Left lobe of liver (tissue), 2 donors: ENCODE measurements around the gene CLIP4. TPM values are rescaled to one million over a fixed set of nuclear protein-coding genes. Genes with fewer than 3 reads are reported as not detected.

Experiments used
- ATAC-seq: fragments of 200-7000 bp; cut with Tn5 transposase; one replicate; pipeline ENCODE4 v1.9.1; 2020; ENCODE audit warnings: mild to moderate bottlenecking, moderate library complexity
- DNase-seq: peaks from one replicate; pipeline ENCODE4 v3.0.0-alpha.2; 2020; ENCODE audit warnings: low spot score
- total RNA-seq: library from RNA; stranded (reverse); gene quantifications from one replicate; pipeline ENCODE4 v1.2.1, GENCODE V29; 2021
- donor health status: DM: no; HTN: no; CAD: no; lungs with moderate emphysema.
- donor health status: DM: no; HTN: yes; CAD: no.

Gene CLIP4
- total RNA-seq, 1 donor from 2014 or later: 3.8 TPM

DNA sequence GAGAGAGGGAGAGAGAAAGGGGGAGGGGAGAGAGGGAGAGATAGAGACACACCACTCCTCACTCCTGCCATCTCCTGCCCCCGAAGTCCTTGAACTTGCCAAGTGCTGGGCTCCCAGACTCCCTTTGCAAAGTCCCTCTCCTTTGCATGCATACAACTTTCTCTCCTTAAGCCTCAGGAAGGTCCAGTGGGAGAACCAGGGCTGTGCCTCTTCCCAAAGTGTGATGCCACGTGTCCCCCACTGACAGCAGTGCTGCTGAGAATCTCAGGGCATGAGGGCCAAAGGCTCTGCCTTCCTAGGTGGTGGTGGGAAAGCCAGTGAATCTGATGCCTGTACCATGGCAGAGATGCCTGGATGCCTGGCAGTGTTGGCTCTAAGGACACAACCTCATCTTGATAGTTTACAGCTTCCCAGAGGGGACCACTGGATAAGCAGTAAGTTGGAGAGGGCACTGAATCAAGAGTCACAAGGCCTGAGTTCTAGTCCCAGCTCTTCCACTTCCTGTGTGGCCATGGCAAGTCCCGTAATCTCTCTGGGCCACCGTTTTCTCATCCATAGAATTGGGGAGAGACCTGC is 103.4 kb downstream of the CLIP4 start:
- DNase-seq: no peak
- ATAC-seq: no peak

DNA sequence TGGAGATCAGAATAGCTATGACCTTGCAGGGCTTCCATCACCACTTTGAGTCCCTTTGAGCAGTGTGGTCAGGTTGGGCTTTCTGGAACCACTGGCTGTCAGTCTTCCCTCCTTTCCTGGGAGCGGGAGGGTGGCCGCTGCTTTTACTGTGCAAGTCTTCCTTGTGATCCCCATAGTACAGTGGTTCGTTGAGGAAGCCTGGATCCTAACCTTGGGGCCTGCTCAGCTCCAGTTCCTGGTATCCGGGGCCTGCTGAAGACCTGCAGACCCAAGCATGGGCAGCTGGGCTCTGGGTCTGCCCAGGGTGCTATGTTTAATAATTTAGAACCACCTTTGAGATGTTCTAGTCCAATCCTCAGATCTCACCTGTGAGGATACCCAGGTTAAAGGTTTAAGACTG is 104.2 kb downstream of the CLIP4 start:
- DNase-seq: no peak
- ATAC-seq: no peak

DNA sequence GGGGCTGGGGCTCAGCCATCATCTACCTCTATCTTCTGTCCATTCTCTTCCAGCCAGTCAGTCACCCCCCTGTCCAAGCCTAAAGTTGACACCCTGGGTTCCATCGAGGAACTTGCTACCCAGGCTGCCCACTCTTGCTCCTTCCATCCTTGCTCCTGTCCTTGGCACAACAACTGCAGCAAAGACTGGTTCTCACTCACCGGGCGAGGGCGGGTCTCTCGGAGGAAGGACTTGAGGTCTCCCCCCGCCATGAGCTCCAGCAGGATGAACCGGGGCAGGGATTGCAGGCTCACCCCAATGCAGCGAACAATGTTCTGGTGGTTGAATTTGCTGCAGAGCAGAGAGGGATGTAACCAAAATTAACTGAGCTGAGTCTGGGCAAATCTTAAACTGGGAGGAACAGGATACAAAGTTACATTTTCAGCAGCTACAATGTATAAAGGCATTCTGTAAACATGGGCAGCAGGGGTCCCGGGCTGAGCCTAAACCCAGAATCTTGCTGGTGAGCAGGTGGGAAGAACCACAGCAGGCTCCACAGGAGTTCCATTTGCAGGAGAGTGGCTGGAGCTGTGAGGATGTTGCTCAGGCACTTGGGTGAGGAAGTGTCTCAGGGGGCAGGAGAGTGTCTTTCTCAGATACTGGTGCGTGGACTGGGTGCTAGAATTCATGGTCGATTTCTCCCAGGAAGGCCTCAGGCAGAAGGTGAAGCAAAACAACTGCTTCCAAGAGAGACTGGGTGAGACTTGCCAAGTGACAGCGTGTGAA is 105.5 kb downstream of the CLIP4 start:
- DNase-seq (no peak), ATAC-seq (no peak)

DNA sequence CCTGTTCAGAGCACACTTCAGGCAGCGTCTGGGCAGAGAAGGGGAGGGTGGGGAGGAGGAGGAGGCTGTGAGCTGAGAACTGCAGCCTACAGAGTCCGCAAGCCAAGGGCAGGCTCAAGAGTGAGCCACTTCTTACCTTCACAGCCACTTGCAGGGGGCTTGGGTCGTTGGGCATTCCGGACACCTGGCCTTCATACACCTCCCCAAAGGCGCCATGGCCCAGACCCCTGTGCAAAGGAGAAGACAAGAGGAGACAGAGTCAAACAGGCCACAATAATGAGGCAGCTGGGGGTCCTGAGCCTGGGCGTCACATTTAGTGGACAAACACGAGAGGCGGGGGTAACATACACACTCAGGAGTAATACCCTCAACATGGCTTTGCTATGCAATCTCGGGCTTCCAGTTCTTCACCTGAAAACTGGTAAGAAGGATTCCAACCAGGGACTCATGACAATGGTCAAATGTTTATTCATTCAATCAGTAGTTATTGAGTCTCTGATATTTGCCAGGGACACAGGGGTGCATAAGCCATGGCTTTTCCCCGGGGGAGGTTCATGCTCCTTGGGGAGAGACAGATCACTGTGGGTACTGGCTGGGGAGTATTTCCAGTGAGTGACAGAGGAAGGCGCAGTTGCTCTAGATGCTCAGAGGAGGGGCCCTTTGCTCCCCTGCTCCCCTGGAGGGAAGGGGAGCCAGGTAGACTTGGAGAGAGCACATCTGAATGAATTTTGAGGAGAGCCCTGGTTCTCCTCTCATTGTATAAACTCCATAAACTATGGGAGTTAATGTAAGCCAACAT is 107.4 kb downstream of the CLIP4 start:
- ATAC-seq: no peak
- no peak for DNase-seq

DNA sequence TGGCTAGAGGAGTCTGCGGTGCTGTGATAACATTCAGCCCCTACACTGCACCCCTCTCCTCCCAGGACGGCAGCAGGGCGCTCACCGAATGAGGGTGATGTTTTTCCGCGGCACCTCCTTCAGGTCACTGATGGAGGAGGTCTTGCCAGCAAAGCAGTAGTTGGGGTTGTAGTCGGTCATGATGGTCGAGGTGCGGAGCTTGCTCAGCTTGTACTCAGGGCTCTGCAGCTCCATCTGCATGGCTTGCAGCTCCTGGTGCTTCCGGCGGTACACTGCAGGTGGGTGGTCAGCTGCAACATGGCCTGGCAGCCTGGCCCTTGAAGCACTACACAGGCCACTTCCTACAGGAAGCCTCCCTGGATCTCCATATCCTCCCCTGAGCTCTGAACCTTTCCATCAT is 108.0 kb downstream of the CLIP4 start:
- DNase-seq (no peak), ATAC-seq (no peak)

DNA sequence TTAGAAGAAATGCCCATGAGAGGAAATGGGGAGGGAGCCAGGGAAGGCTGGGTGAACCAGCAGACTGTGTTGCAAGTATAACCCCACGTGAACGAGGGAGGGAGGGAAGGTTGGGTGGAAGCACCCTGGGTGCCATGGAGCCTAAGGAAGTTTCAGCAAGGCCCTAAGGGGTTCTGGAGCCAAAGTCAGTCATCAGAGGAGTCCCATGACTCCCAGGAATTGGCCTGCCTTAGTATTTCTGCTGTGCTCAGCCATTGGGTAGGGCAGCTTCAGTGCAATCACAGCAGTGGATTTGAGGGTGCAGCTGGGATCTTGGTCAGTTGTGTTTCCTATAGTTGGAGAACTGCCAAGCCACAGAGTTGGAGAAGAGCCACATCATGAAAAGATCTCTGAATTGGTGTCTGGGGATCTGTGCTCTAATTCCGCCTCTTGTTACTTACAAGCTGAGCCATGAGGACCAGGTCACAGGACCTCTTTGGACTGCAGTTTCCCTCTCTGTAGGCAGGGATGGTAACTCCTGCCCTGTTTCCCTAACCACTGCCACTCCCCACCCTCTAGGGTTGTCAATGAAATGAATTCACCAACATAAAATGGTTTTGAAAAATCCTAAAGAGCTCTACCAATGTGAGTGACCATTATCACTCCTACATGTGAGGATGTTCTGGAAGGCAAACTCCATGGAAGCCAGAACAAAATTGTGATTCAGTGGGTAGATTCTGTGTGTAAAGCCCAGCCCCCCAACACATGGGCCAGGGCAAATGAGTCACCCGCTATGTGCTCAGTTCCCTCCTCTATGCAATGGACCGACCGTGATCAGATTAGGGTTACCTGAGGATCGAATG is 108.9 kb downstream of the CLIP4 start:
- no peak for DNase-seq
- ATAC-seq: peak; percentile 38

DNA sequence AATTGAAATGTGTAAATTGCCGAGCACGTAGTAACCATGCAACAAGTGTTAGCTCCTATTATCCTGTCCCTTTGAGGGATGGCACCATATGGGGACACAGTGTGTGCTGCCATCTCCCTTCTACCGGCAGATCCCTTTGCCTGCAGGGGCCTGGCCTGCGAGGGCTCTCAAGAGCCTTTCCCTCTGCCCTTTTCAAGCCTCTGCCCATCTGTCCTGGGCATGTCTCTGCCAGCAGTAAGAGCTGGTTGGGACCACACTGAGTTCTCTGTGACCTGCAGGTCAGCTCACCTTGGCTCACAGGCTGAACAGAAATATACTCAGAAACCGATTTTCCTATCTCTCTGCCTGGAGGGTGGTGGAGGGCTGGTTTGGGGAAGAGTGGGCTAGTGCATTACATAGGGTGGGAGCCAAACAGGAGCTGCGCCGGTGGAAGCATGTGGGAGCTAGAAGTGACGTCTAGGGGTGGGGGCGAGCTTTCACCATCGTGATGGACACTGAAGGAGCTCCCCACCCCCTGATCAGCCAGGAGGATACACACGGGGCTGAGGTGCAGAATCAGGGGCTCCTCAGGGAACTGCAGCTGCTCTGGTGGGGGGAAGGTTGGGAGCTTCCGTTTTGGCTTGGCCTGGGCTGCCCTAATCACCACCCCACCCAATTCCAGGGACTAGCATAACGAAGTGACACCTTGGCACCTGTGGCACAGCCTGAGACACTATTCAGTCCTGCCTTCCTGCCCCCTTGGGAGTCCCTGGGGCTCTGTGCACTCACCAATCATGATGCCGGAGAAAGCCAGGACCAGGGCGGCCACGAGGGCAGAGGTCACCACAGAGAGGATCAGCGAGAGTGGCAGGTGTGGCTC is 109.7 kb downstream of the CLIP4 start:
- no peak for ATAC-seq
- no peak for DNase-seq

DNA sequence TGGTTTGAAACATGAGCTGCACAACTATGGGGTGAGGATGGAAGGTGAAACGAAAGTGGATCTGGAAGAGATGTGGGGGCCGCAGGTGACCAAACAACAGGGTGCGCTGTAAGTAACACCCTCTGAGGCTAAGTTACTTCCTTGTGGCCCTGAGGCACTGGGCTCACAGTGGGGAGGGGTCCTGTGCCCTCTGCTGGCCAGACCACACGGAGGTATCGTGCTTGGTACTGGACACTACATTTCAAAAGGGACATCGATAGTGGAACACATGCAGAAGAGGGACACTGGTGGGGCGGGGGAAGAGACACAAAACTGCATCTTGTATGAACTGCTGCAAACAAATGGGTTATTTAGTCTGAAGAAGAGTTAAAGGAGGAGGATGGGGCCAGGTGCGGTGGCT is 110.6 kb downstream of the CLIP4 start:
- no peak for DNase-seq
- ATAC-seq: no peak

DNA sequence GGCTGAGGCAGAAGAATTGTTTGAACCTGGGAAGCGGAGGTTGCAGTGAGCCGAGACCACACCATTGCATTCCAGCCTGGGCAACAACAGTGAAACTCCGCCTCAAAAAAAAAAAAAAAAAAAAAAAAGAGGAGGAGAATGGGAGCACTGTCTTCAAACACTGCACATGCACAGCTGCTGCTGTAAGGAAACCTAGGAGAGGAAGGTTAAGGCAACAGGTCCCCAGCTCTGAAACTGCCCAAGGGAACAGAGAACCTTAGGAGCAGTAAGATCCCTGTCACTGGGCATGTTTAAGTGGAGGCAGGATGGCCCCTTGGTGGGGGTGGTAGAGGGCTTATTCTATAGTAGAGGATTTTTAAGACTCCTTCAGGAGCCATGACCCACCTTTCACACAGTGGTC is 111.2 kb downstream of the CLIP4 start:
- ATAC-seq: no peak
- no peak for DNase-seq

DNA sequence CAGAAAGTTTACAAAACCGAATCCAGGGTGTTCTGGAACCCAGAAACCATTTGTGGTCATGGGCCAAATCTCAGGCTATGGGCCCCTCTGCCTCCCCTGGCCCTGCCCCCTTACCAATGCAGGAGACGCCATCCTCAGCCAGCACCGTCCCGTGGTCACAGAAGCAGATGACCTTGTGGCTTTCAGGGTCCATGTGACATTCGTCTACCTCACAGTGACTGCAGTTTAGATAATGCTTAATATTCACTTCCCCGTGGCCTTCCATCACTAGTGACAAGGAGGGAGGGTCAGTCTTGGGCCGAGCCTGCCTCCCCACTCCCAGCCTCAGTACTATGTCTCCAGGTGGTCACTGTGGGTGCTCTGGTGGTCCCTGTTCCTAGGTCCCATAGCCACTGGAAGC is 111.6 kb downstream of the CLIP4 start:
- DNase-seq (no peak), ATAC-seq (no peak)

DNA sequence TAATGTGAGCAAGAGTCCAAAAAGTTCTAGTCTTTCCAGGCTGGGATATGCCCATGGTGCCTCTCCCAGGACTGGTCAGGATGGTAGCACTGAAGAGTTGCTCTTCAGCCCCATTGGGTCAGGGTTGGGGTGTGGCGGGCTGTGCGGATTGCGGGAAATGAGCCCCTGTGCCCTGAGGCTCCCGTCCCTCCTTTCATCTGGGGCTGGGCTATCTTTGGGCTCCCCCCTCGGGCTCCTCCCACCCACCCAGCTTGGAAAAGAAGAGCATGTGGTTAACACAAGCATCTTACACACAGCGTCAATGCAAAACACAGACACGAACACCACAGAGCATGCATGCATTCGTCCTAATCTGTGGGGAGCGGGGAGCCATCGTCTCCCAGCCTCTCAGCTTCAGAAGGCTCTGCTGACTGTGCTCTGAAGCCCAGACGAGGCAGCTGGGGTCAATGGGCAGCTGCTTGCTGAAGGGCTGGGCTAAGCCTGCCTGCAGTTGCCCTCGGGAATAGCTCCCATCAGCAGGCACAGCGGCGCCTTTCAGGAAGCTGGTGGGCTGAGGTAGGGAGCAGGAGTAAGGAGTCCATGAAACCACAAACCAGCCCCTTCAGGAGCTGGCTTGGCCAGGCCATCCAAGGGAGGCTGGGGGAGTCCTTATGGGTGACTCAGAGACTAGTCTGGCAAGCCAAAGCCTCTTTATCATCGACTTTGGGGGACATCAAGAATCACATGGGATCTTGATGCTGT is 112.9 kb downstream of the CLIP4 start:
- ATAC-seq: no peak
- no peak for DNase-seq

DNA sequence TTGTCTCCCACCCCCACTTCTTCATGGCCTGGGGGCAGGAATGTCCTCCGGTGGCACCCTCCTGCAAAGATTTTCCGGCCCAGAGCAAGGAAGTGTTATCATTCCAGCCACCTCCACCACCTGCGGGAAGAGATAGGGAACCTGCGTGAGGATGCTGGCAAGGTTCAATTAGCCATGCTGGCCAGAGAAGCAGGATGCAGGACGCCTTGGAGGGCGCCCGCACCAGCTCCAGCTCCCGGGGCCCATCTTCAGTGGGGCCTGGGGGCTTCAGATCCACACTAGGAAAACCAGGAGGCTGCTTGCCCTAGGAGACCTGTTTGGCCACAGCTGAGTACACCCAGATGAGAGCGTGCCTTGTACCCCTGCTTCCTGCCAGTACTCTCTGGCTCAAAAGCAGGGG is 113.7 kb downstream of the CLIP4 start:
- DNase-seq (no peak), ATAC-seq (no peak)

DNA sequence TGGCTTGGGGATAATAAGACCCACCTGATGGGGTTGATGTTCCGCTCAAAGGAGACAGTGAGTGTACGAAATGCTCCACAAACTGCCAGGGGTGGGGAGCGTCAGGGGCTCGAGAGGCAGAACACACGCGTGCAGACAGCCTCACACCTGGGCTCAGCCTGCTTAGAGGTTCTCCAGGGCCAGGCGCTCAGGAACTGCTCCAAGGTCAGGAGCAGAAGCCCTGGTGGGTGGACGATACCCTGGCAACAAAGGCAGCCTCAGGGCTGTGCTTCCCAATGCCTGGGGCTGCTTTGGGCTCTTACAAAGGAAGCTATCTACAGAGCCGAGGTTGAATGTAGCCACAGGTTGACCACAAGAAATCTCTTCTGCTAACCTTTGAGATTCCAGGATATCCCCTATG is 114.4 kb downstream of the CLIP4 start:
- ATAC-seq: no peak
- no peak for DNase-seq

DNA sequence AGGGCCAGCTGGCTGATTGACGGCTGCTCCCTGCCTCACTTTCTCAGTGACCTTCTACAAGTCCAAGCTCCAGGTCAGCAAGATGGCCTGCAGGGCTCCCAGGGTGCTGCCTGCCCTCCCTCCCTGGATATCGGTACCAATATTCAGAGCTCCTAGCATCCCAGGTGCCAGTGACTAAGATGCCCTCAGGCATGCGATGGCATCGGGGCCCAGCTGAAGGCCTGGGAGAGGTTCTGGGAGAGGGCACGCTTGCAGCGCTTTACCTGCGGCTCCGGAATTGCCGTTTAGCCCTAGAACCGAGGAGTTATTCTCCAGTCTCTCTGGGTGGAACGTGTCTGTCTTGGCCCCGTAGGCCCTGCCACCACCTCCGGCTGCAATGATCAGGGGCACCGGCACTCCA is 116.8 kb downstream of the CLIP4 start:
- DNase-seq: no peak
- ATAC-seq: no peak

DNA sequence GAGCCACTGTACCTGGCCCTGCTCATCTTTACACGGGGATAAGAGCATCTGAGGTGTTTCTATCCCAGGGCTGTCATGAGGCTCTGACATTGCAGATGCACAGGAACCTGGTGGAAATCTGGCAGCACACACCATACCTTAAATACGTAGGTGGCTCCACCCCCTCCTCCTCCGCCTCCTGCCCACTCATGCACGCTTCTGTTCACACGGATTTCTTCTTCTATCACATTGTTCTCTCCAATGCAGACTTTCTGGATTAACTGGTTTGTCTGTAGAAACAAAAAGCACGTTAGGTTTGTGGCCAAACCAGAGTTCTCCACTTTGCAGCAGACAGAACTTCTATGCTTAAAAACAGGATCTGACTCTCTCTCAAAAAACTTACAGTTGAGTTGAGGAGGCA is 118.2 kb downstream of the CLIP4 start:
- no peak for ATAC-seq
- DNase-seq: no peak

DNA sequence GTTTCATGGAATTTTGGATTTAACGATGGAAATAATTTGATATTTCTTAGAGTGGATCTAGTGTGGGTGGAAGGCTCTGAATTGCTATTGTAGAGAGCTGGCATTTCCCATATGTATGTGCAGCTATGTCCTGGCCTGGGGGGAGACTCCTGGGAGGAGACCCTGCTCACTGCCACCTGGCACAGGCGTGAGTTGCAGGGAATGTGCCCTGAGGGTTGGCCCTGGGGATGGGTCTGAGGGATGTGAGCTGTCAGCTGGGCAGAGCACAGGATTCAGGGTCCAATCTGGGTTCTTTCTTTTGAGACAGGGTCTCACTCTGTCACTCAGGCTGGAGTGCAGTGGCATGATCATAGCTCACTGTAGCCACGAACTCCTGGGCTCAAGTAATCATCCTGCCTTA is 120.2 kb downstream of the CLIP4 start:
- ATAC-seq (no peak), DNase-seq (no peak)

DNA sequence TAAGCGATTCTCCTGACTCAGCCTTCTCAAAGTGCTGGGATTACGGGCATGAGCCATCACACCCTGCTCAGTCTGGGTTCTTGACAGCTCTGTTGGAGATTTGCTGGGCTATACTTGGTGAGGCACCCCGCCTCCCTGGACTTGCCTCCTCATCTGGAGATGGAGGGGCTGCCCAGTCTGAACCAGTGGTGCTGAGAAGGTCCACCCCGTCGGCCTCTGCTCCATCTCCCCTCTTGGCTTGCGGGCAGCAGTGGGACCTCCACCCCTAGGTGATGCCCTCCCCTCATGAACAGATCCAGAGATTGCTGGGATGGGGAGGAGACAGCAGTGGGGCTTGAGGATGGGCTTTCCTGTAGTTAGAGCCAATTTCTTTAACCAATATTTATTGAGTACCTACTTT is 120.9 kb downstream of the CLIP4 start:
- DNase-seq (no peak), ATAC-seq (no peak)

DNA sequence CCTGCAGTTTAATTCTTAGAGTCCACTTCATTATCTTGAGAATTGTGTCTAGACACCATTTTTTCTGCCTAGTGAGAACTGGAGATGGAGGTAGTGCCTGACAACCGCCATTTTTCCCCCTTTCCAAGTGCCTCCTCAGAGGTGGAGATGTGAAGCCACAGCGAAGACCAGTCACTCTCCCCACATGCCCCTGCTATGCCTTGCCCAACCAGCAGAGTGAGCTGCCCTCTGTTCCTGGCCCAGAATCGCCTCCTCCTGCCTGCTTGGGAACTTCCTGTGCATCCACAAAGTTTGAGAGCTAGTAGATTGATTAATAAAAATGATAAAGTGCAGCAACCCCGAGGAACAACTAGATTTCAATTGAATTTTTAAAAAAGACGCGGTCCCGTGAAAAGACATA is 123.3 kb downstream of the CLIP4 start:
- DNase-seq (no peak), ATAC-seq (peak; percentile 93)
